HepG2 (cell line): Measurements from ENCODE around the gene SRSF4. TPM values are rescaled to one million over a fixed set of nuclear protein-coding genes. Genes with fewer than 3 reads are reported as not detected.

Experiments
- polyA plus RNA-seq, 8 experiments: library from polyadenylated mRNA; depleted of rRNA in 3 of 8; stranded (reverse) in 7 of 8; unstranded in 1 of 8; fragments of >200 nt; fragmentation: Illumina TruSeq in 4 of 8; extraction: Trizol in 4 of 8; gene quantifications; 2 replicates each; pipeline versions ENCODE4 v1.2.1 to v1.2.3, GENCODE V29; 2011 to 2016; ENCODE audit warnings: low read depth in 4 of 8, missing spikeins in 1 of 8, mixed read lengths in 1 of 8; ENCODE audit not compliant: insufficient read depth in 1 of 8
- small RNA-seq, 3 experiments: library from RNA; depleted of rRNA; stranded (forward); fragments of <200 nt; gene quantifications; one replicate each; pipeline ENCODE3, GENCODE V24; 2012; ENCODE audit warnings: low read depth in 2 of 3, low replicate concordance in 1 of 3; ENCODE audit not compliant: insufficient read length in 3 of 3, insufficient read depth in 2 of 3
- total RNA-seq, 5 experiments: library from RNA; depleted of rRNA; stranded (reverse); fragments of >200 nt; fragmentation: Illumina TruSeq; extraction: Trizol; gene quantifications; 2 replicates each; pipeline ENCODE4 v1.2.3, GENCODE V29; 2016; ENCODE audit warnings: low read depth in 1 of 5

Gene SRSF4
- total and polyA plus RNA-seq, 2 of the 13 experiments (the other 11 are each of a cell fraction or from before 2014, with no cell fraction given): 37.7 to 50.9 TPM

Small RNA genes lying within 50 kb of the gene (small RNA-seq; reads per million reads assigned to genes)
- 0 reads per million in 3 experiments for gene RF02271

Other genes starting within 250 kb of the SRSF4 start
- 0.72 and 1.1 TPM in 2 replicates for gene TMEM200B, start 58.0 kb downstream of the SRSF4 start, total RNA-seq (2016; rRNA removed; fragmentation: Illumina TruSeq; extraction: Trizol)
- 1.1 and 1.4 TPM in 2 replicates for gene TMEM200B, start 58.0 kb downstream of the SRSF4 start, polyA plus RNA-seq (2011; rRNA removed)
- 21.2 and 24.9 TPM in 2 replicates for gene MECR, start 49.0 kb upstream of the SRSF4 start, total RNA-seq (2016; rRNA removed; fragmentation: Illumina TruSeq; extraction: Trizol)
- 18.8 and 19.0 TPM in 2 replicates for gene MECR, start 49.0 kb upstream of the SRSF4 start, polyA plus RNA-seq (2011; rRNA removed)
- 11.0 and 21.6 TPM in 2 replicates for gene PTPRU, start 54.6 kb upstream of the SRSF4 start, total RNA-seq (2016; rRNA removed; fragmentation: Illumina TruSeq; extraction: Trizol)
- gene PTPRU, start 54.6 kb upstream of the SRSF4 start, polyA plus RNA-seq (2011; rRNA removed): 22.3 and 27.8 TPM in 2 replicates